Hepatocyte (in vitro differentiated cells): Measurements from ENCODE around the gene COL15A1. TPM values are rescaled to one million over a fixed set of nuclear protein-coding genes. Genes with fewer than 3 reads are reported as not detected.

ENCODE experiments used
- DNase-seq: peaks from one replicate; pipeline ENCODE4 v3.0.0-alpha.2; 2016; ENCODE audit warnings: low spot score
- H2AFZ ChIP-seq: fragments of 200-600 bp; sonication (generic); 2 replicates; pipeline ENCODE4 v1.6.0; 2016; ENCODE audit warnings: antibody characterized with exemption, mild to moderate bottlenecking
- H3K27ac ChIP-seq: fragments of 200-600 bp; sonication (generic); 2 replicates; pipeline ENCODE4 v1.5.1; 2016; ENCODE audit warnings: mild to moderate bottlenecking
- H3K27me3 ChIP-seq: fragments of 200-600 bp; sonication (generic); 2 replicates; pipeline ENCODE4 v1.6.1; 2016
- H3K36me3 ChIP-seq: fragments of 200-600 bp; sonication (generic); replicated peaks from 2 replicates; pipeline ENCODE4 v1.5.1; 2016; ENCODE audit warnings: low read depth; ENCODE audit not compliant: insufficient read depth
- H3K4me1 ChIP-seq: fragments of 200-600 bp; sonication (generic); 2 replicates; pipeline ENCODE4 v1.5.1; 2016; ENCODE audit warnings: mild to moderate bottlenecking, moderate library complexity; ENCODE audit not compliant: insufficient read depth
- H3K4me2 ChIP-seq: fragments of 200-600 bp; sonication (generic); 2 replicates; pipeline ENCODE4 v1.6.0; 2016
- H3K4me3 ChIP-seq: fragments of 200-600 bp; sonication (generic); 2 replicates; pipeline ENCODE4 v1.5.1; 2016; ENCODE audit warnings: mild to moderate bottlenecking
- H3K79me2 ChIP-seq: fragments of 200-600 bp; sonication (generic); 2 replicates; pipeline ENCODE4 v1.6.0; 2017; ENCODE audit warnings: mild to moderate bottlenecking
- H3K9me2 ChIP-seq: fragments of 200-600 bp; sonication (generic); replicated peaks from 2 replicates; pipeline ENCODE4 v1.6.0; 2017; ENCODE audit warnings: mild to moderate bottlenecking; ENCODE audit not compliant: insufficient read depth
- H3K9me3 ChIP-seq: fragments of 200-600 bp; sonication (generic); 2 replicates; pipeline ENCODE4 v1.5.1; 2016; ENCODE audit warnings: low read depth, mild to moderate bottlenecking
- H4K20me1 ChIP-seq: fragments of 200-600 bp; sonication (generic); 2 replicates; pipeline ENCODE4 v1.6.0; 2016; ENCODE audit warnings: mild to moderate bottlenecking; ENCODE audit not compliant: insufficient read depth, poor library complexity, severe bottlenecking
- EZH2 ChIP-seq: fragments of 200-600 bp; sonication (generic); IDR thresholded peaks from 2 replicates; pipeline ENCODE4 v1.6.1; 2016; ENCODE audit warnings: antibody characterized with exemption, mild to moderate bottlenecking, borderline replicate concordance
- EZH2phosphoT487 ChIP-seq: fragments of 200-600 bp; sonication (generic); IDR thresholded peaks from one replicate; pipeline ENCODE4 v1.6.1; 2018; ENCODE audit warnings: antibody characterized with exemption, mild to moderate bottlenecking, low read depth, moderate library complexity; ENCODE audit not compliant: unreplicated experiment, severe bottlenecking
- WGBS: methylation state at CpG from one replicate; pipeline ENCODE4 v1.1.6; 2016; ENCODE audit warnings: low lambda C conversion rate; ENCODE audit errors: missing lambda C conversion rate; 5-methylcytosine and 5-hydroxymethylcytosine counted together
- polyA plus RNA-seq: library from polyadenylated mRNA; unstranded; fragments of >200 nt; fragmentation: Nextera tagmentation; extraction: Ambion mirVana; gene quantifications from 2 replicates; pipeline ENCODE4 v1.2.1, GENCODE V29; 2016
- total RNA-seq: library from RNA; depleted of rRNA; stranded (reverse); fragments of >200 nt; gene quantifications from 2 replicates; pipeline ENCODE4 v1.2.3, GENCODE V29; 2014
- TF ChIP-seq, protein P1 (sequence below): fragments of 200-600 bp; sonication (generic); IDR thresholded peaks from 2 replicates; pipeline ENCODE4 v1.5.1; 2016; ENCODE audit warnings: antibody characterized with exemption, mild to moderate bottlenecking; ENCODE audit not compliant: poor library complexity

COL15A1 gene
- total and polyA plus RNA-seq, 2 experiments from 2014 or later: 97.6 to 106 TPM

DNA sequence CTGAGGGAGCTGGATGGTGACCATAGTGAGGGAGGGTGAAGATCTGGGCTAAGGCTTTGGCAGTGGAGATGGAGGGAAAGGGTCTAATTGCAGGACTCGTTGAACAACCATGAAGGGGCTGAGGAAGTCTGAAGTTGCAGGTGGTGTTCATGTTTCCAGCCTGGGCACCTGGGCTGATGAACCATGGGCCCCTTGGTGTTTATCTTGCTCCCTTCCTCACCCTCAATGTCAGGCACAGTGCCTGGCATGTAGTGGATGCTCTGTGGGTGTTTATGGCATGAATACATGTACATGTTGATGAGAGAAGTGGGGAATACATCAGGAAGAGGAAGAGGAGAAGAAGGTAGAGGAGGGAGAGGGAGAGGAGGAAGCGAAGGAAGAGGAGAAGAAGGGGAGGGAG lies 31.3 kb upstream of the COL15A1 start:
- H3K27ac ChIP-seq: no peak overlapping the region
- H3K79me2 ChIP-seq: no peaks in the 10 kb centered on the region
- H3K4me3 ChIP-seq: no peak overlapping the region
- H3K4me2 ChIP-seq: no peak overlapping the region
- TF ChIP-seq EZH2phosphoT487 (no peak), EZH2 (no peak)
- TF ChIP-seq, protein P1, sequence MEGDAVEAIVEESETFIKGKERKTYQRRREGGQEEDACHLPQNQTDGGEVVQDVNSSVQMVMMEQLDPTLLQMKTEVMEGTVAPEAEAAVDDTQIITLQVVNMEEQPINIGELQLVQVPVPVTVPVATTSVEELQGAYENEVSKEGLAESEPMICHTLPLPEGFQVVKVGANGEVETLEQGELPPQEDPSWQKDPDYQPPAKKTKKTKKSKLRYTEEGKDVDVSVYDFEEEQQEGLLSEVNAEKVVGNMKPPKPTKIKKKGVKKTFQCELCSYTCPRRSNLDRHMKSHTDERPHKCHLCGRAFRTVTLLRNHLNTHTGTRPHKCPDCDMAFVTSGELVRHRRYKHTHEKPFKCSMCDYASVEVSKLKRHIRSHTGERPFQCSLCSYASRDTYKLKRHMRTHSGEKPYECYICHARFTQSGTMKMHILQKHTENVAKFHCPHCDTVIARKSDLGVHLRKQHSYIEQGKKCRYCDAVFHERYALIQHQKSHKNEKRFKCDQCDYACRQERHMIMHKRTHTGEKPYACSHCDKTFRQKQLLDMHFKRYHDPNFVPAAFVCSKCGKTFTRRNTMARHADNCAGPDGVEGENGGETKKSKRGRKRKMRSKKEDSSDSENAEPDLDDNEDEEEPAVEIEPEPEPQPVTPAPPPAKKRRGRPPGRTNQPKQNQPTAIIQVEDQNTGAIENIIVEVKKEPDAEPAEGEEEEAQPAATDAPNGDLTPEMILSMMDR: no peak
- no peaks in the 10 kb centered on the region for H3K36me3 ChIP-seq
- H4K20me1 ChIP-seq: no peaks in the 10 kb centered on the region
- peaks cover 5% of the 10 kb centered on the region for H3K4me1 ChIP-seq
- no peaks in the 10 kb centered on the region for H3K9me2 ChIP-seq
- H3K27me3 ChIP-seq: no peaks in the 10 kb centered on the region
- H3K9me3 ChIP-seq: no peaks in the 10 kb centered on the region
- H2AFZ ChIP-seq: no peak overlapping the region
- DNase-seq: no peak
- WGBS: 83% methylated on average over 2 of the region's 2 CpGs

DNA sequence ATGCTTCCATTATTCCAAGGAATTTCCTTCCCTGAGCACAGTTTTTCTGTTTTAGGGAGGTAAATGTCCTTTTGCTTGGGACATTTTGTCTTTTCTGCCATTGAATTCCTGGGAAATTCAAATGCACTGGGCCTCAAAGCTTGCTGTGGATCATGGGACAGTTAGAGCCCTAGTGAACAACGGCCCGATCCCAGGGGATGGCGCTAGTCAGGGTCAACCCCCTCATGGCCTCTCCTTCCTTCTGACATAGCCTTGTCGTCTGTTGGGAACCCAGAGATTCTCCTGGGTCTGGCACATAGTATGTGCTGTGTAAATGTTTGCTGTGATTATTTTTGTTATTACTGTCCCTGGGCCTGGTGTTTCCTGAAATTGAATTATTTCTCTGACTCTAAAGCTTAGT lies 30.7 kb upstream of the COL15A1 start:
- Histone ChIP-seq H3K9me3 (no peaks in the 10 kb centered on the region), H3K4me2 (no peak overlapping the region), H3K9me2 (no peaks in the 10 kb centered on the region), H4K20me1 (no peaks in the 10 kb centered on the region), H3K27me3 (no peaks in the 10 kb centered on the region), H3K79me2 (no peaks in the 10 kb centered on the region), H3K4me3 (no peak overlapping the region), H3K4me1 (peaks cover 4% of the 10 kb centered on the region), H2AFZ (no peak overlapping the region), H3K27ac (no peak overlapping the region), H3K36me3 (no peaks in the 10 kb centered on the region)
- no peak for DNase-seq
- TF ChIP-seq EZH2 (no peak), EZH2phosphoT487 (no peak)
- TF ChIP-seq, protein P1: no peak
- WGBS: 79% methylated on average over 4 of the region's 4 CpGs

DNA sequence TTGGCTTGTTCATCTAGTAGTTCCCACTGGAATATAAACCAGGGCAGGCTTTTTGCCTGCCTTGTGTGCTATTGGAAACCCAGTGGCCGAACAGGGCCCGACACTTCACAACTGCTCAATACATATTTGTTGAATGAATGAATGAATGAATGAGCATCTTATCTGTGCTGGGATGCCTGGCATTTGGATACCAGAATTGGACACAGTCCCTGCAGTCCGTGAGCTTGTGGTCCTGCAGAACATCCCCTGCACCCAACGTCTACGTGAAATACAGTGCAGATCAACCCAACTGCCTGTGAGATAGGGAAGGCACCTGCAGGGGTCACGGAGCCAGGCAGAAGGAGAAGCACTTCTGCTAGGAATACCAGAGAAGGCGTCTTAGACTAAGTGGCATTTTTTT lies 30.0 kb upstream of the COL15A1 start:
- peaks cover 4% of the 10 kb centered on the region for H3K4me1 ChIP-seq
- no peaks in the 10 kb centered on the region for H4K20me1 ChIP-seq
- no peak for DNase-seq
- H3K9me2 ChIP-seq: no peaks in the 10 kb centered on the region
- TF ChIP-seq, protein P1: no peak
- TF ChIP-seq EZH2 (no peak), EZH2phosphoT487 (no peak)
- H3K79me2 ChIP-seq: no peaks in the 10 kb centered on the region
- H3K27ac ChIP-seq: no peak overlapping the region
- no peak overlapping the region for H2AFZ ChIP-seq
- WGBS: 93% methylated on average over 7 of the region's 7 CpGs
- no peaks in the 10 kb centered on the region for H3K27me3 ChIP-seq
- no peaks in the 10 kb centered on the region for H3K36me3 ChIP-seq
- no peaks in the 10 kb centered on the region for H3K9me3 ChIP-seq
- no peak overlapping the region for H3K4me2 ChIP-seq
- H3K4me3 ChIP-seq: no peak overlapping the region

DNA sequence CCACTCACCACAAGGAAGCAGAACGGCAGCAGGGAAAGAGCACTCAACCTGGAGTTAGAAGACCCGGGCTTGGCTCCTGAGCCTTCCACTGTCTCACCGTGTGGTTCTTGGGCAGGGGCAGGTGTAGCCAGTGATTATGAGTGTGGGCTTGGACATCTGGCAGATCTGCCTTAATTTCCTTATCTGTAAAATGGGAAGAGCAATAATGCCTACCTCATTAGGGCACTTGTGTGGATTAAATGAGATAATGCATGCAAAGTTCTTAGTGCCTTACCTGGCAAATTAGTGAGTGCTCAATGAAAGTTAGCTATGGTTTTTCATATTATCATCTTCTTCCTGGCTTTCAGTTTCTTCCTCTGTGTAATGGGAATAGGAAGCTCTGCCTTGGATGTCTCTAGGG lies 28.1 kb upstream of the COL15A1 start:
- no peaks in the 10 kb centered on the region for H3K36me3 ChIP-seq
- no peak overlapping the region for H3K4me3 ChIP-seq
- no peaks in the 10 kb centered on the region for H3K9me3 ChIP-seq
- H3K9me2 ChIP-seq: no peaks in the 10 kb centered on the region
- H3K27ac ChIP-seq: no peak overlapping the region
- H2AFZ ChIP-seq: no peak overlapping the region
- H4K20me1 ChIP-seq: no peaks in the 10 kb centered on the region
- H3K4me1 ChIP-seq: no peaks in the 10 kb centered on the region
- 95% methylated on average over 3 of the region's 3 CpGs for WGBS
- no peak for DNase-seq
- TF ChIP-seq, protein P1: no peak
- TF ChIP-seq EZH2 (no peak), EZH2phosphoT487 (no peak)
- H3K4me2 ChIP-seq: no peak overlapping the region
- H3K79me2 ChIP-seq: no peaks in the 10 kb centered on the region
- no peaks in the 10 kb centered on the region for H3K27me3 ChIP-seq
